22Rv1 (cell line): Measurements from ENCODE around the gene CCDC93.

Source experiments
- H3K27ac ChIP-seq: fragments of 450-650 bp; 2 replicates; pipeline ENCODE4 v1.5.1; 2017
- ZFX ChIP-seq: fragments of 450-650 bp; IDR thresholded peaks from 2 replicates; pipeline ENCODE4 v1.6.1; 2017; ENCODE audit warnings: antibody characterized with exemption, borderline replicate concordance
- TF ChIP-seq, protein P1 (sequence below): fragments of 450-650 bp; IDR thresholded peaks from 2 replicates; pipeline ENCODE4 v1.5.1; 2017; ENCODE audit warnings: mild to moderate bottlenecking

The CCDC93 gene

DNA sequence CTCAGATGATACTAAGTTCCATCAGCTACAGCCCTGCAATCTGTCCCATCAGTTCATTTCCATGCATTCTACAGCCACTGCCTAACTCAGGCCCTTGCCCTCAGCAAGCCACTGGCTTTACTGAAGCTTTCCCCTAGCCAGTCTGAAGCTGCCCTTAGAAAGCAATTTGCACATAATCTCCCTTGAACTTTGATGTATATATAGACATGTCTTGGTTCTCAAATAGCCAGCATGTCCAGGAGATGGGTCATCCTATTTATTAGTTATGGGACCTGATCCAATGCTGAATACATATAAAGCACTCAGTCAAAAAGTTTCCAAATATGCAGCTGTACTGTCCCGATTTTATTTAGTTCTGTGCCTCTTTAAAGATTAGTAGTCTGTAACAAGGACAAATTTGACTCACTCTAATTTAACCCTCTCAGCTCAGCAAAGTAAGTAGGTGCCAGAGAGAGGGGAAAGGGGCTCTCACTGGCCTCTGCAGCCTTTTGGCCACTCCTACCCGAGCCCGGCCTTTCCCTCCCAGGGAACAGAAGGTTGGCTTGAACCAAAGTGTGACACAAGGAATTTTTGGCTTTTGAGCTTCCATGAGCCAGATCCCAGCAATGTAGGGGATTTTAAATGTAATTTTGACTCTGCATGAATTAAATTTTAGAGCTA is 70.7 kb downstream of the CCDC93 start:
- H3K27ac ChIP-seq, result no peak overlapping the region
- TF ChIP-seq, protein P1, sequence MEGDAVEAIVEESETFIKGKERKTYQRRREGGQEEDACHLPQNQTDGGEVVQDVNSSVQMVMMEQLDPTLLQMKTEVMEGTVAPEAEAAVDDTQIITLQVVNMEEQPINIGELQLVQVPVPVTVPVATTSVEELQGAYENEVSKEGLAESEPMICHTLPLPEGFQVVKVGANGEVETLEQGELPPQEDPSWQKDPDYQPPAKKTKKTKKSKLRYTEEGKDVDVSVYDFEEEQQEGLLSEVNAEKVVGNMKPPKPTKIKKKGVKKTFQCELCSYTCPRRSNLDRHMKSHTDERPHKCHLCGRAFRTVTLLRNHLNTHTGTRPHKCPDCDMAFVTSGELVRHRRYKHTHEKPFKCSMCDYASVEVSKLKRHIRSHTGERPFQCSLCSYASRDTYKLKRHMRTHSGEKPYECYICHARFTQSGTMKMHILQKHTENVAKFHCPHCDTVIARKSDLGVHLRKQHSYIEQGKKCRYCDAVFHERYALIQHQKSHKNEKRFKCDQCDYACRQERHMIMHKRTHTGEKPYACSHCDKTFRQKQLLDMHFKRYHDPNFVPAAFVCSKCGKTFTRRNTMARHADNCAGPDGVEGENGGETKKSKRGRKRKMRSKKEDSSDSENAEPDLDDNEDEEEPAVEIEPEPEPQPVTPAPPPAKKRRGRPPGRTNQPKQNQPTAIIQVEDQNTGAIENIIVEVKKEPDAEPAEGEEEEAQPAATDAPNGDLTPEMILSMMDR, result no peak
- TF ChIP-seq ZFX, result no peak

DNA sequence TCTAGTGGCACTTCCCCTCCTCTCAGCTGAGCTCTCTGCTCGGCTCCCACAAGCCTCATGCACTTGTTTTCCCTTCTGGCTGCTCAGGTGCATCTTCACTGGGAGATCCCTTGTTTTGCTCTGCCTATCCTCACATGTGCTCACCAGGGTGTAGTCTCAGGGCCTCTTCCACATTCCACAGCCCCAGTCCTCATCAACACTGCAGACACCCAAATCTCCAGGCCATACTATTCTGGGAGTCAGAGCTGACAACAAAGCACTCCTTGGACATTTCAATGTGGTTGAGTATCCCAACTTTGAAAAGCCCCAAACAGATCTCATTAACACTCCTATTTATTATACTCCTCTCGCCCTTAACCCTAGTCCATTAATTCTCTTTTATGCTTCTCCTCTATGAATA is 71.3 kb downstream of the CCDC93 start:
- H3K27ac ChIP-seq, result no peak overlapping the region

DNA sequence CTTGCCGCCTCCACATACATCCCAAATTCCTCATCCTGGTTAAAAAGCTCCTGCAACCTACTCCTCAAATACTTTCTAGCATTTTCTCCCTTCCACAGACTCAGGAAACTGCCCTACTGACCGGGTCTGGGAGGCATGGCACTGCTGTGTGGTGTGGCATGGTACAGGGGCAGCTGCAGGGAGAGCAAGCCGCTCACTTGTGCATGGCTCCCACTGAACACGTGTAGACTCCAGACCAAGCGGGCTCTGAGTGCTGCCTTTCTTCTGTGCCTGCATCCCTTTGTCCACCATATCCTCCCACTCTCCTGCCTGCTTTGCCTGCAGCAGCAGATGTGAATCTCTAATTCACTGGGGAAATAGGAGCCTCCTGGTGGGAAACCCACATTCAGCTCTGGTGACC is 72.2 kb downstream of the CCDC93 start:
- H3K27ac ChIP-seq, result no peak overlapping the region
- TF ChIP-seq, protein P1, result no peak

More for the DNA sequence above, 71.3 kb downstream of the CCDC93 start:
- TF ChIP-seq ZFX, result no peak
- TF ChIP-seq, protein P1, result no peak

DNA sequence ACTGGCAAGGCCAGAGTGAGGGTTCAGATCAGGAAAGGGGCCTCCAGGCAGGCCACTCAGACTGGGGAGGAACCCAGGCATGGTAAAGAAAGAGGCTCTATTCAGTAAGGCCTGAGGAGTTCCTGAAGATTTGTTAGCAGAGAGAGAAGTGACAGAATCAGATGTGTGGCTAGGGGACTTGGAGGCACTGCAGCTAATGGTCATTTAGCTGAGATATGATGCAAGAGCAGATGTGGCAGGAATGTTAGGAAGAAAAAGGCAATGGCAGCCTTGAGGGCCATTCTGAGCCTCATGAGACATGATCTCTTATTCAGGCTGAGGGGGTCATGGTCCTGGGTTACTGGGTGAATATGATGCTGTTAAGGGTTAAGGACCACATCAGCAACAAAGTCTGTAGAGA is 73.4 kb downstream of the CCDC93 start:
- no peak overlapping the region for H3K27ac ChIP-seq
- TF ChIP-seq ZFX, result no peak
- TF ChIP-seq, protein P1, result no peak

DNA sequence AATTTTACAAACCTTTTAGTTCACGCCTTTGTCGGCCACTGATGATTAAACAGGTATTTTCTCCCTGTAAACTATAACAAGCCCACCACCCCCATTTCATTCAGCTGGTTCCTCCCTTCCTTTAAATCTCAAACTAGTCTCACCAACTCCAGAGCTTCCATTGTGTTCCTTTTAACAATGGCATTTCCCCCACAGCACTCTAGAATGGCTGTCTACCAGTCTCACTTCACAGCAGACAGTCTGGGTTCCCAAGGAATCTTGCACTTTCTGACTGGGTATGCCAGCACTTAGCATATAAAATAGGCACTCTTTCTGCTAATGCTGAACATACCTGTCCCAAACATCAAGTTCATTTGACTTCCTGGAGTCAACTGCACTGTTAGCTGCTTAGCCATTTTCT is 75.3 kb downstream of the CCDC93 start:
- no peak overlapping the region for H3K27ac ChIP-seq
- TF ChIP-seq, protein P1, result no peak
- no peak for TF ChIP-seq ZFX

DNA sequence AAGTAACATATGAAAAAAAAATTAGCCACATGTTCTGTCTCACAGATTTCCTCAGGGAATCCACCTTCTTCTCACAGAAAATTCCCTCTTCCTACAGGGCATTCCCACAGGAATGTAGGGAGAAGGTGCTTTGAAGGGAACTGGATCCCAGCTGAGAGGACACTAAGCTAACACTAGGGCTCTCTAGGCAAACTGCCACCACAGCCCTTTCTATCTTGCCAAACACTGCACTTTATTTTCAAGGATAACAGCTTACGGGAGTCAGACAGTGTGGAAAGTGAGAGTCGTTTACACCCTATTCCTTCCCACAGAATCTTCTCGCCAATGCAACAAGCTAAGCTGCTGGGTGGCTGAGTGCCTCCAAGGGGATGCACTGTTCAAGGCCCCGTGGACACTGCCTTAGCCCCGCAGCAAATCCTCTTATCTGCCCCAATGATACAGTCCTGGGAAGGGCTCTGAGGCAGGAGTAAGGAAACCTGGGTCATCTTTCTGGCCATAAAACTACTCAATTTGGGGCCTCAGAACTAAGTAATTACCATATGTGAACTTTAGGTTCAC is 76.9 kb downstream of the CCDC93 start:
- no peak for TF ChIP-seq ZFX
- TF ChIP-seq, protein P1, result no peak
- H3K27ac ChIP-seq, result no peak overlapping the region

DNA sequence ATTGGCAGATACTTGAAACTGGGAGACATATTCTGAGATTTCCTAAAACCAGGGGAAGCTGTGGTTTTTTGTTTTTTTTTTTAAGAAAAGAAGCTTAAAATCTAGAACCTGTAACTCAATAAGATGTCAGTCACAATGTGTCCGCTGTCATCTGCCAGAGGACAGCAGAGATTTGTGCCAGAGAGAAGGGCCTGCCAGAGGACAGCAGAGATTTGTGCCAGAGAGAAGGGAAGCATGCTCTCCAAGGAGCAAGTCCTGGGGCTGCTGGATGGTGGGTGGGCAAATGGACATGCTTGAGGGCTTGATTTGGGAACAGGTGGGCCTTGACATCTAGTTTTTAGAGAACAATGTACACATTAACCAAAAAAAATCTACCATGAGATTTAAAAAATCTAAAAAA is 77.9 kb downstream of the CCDC93 start:
- no peak for TF ChIP-seq ZFX
- TF ChIP-seq, protein P1, result no peak
- no peak overlapping the region for H3K27ac ChIP-seq
